HCT116 (cell line): ENCODE measurements around the gene KYAT1. TPM values are rescaled to one million over a fixed set of nuclear protein-coding genes. Genes with fewer than 3 reads are reported as not detected.

ENCODE experiments used
- ATF3 ChIP-seq: IDR thresholded peaks from 2 replicates; pipeline ENCODE4 v1.6.1; 2012
- CBX3 ChIP-seq: IDR thresholded peaks from 2 replicates; pipeline ENCODE4 v1.6.1; 2012; ENCODE audit warnings: low read depth
- CEBPB ChIP-seq: IDR thresholded peaks from 2 replicates; pipeline ENCODE4 v1.6.1; 2012; ENCODE audit warnings: low read depth
- EGR1 ChIP-seq: IDR thresholded peaks from 2 replicates; pipeline ENCODE4 v1.6.1; 2012; ENCODE audit warnings: low read depth
- EZH2 ChIP-seq: fragments of 200-600 bp; sonication (generic); IDR thresholded peaks from 2 replicates; pipeline ENCODE4 v1.6.1; 2017; ENCODE audit warnings: antibody characterized with exemption, mixed run types
- EZH2phosphoT487 ChIP-seq: fragments of 200-600 bp; IDR thresholded peaks from 2 replicates; pipeline ENCODE4 v1.6.1; 2018; ENCODE audit warnings: antibody characterized with exemption, borderline replicate concordance
- FOSL1 ChIP-seq: IDR thresholded peaks from 2 replicates; pipeline ENCODE4 v1.6.1; 2012; ENCODE audit warnings: low read depth
- JUND ChIP-seq: IDR thresholded peaks from 2 replicates; pipeline ENCODE4 v1.6.1; 2012
- POLR2AphosphoS5 ChIP-seq: IDR thresholded peaks from 2 replicates; pipeline ENCODE4 v1.6.1; 2011; ENCODE audit warnings: mild to moderate bottlenecking, low read depth, low read length, moderate library complexity
- REST ChIP-seq: IDR thresholded peaks from 2 replicates; pipeline ENCODE4 v1.6.1; 2012; ENCODE audit warnings: low read depth
- SIN3A ChIP-seq: IDR thresholded peaks from 2 replicates; pipeline ENCODE4 v1.6.1; 2012; ENCODE audit warnings: low read depth
- SP1 ChIP-seq: IDR thresholded peaks from 2 replicates; pipeline ENCODE4 v1.6.1; 2012; ENCODE audit warnings: low read depth
- SRF ChIP-seq: IDR thresholded peaks from 2 replicates; pipeline ENCODE4 v1.6.1; 2012; ENCODE audit warnings: low read depth
- ZBTB33 ChIP-seq: IDR thresholded peaks from 2 replicates; pipeline ENCODE4 v1.6.1; 2011; ENCODE audit warnings: mild to moderate bottlenecking, low read length, moderate library complexity; ENCODE audit not compliant: insufficient replicate concordance; ENCODE audit errors: extremely low read depth
- ZFX ChIP-seq: fragments of 450-650 bp; IDR thresholded peaks from 2 replicates; pipeline ENCODE4 v1.6.1; 2017
- total RNA-seq: library from RNA; stranded (reverse); gene quantifications from one replicate; pipeline ENCODE4 v1.2.1, GENCODE V29; 2021; ENCODE audit not compliant: unreplicated experiment

KYAT1 gene
- total RNA-seq, 1 experiment from 2014 or later, result 10.1 TPM

- TF ChIP-seq ZBTB33, result peak; percentile 58
- TF ChIP-seq REST, result no peak
- peak; percentile 81 for TF ChIP-seq SIN3A
- TF ChIP-seq POLR2AphosphoS5, result peak; percentile 85
- peak; percentile 98 for TF ChIP-seq CBX3
- TF ChIP-seq EGR1, result peak; percentile 69
- peak; percentile 78 for TF ChIP-seq CEBPB
- no peak for TF ChIP-seq FOSL1
- TF ChIP-seq EZH2phosphoT487, result no peak
- peak; percentile 85 for TF ChIP-seq SP1
- no peak for TF ChIP-seq ATF3
- no peak for TF ChIP-seq JUND
- TF ChIP-seq EZH2, result no peak
- no peak for TF ChIP-seq SRF
- TF ChIP-seq ZFX, result peak; percentile 54; the same call in 1 of the 2 replicates
Measured at GRCh38 chr9:128786681-128787601, 94.8 kb downstream of the KYAT1 start, which contains the start of gene TBC1D13 (continued).
